CD4-positive, alpha-beta memory T cell (primary cell): ENCODE data around the gene EIF5A2. TPM values are rescaled to one million over a fixed set of nuclear protein-coding genes. Genes with fewer than 3 reads are reported as not detected.

Experiments
- CTCF ChIA-PET: fragments of 350-600 bp; sonication (Branson Sonifier 250); formaldehyde crosslinking; loops from one replicate; lab custom pipeline; 2021; ENCODE audit warnings: inconsistent platforms; ENCODE audit not compliant: partially characterized antibody; lab: Charles Lee
- POLR2A ChIA-PET: fragments of 350-600 bp; sonication (Branson Sonifier 250); formaldehyde crosslinking; loops from one replicate; lab custom pipeline; 2021; ENCODE audit not compliant: partially characterized antibody; lab: Charles Lee
- DNase-seq, 5 donors: peaks; one replicate each; pipeline versions ENCODE4 v3.0.0 to v3.0.0-alpha.2; 2020 to 2022; ENCODE audit warnings: mixed read lengths in 1 of 5
- H3K27ac ChIP-seq: one replicate; pipeline ENCODE4 v1.7.0; 2013; ENCODE audit warnings: low read depth, low read length
- H3K27me3 ChIP-seq: 2 replicates; pipeline ENCODE4 v1.7.0; 2013; ENCODE audit warnings: mild to moderate bottlenecking, low read length, moderate library complexity; ENCODE audit not compliant: insufficient read depth
- H3K36me3 ChIP-seq: 2 replicates; pipeline ENCODE4 v1.7.0; 2013; ENCODE audit warnings: mild to moderate bottlenecking, low read length, moderate library complexity; ENCODE audit not compliant: insufficient read depth
- H3K4me1 ChIP-seq: 2 replicates; pipeline ENCODE4 v1.7.0; 2013; ENCODE audit warnings: mild to moderate bottlenecking, low read length, moderate library complexity; ENCODE audit not compliant: insufficient read depth
- H3K4me3 ChIP-seq, 2 donors: one replicate each; pipeline ENCODE4 v1.7.0; 2013; ENCODE audit warnings: low read length in 2 of 2, mild to moderate bottlenecking in 1 of 2
- H3K9me3 ChIP-seq, 2 donors: one replicate each; pipeline ENCODE4 v1.7.0; 2013; ENCODE audit warnings: low read length in 2 of 2, control low read depth in 1 of 2; ENCODE audit not compliant: control insufficient read depth in 1 of 2
- H3K27ac Mint-ChIP-seq, 7 donors: one replicate each; pipeline ENCODE4 v1.8.0; 2020 to 2021; ENCODE audit warnings: mixed read lengths in 7 of 7, mild to moderate bottlenecking in 6 of 7, inconsistent platforms in 3 of 7, moderate library complexity in 3 of 7
- H3K27me3 Mint-ChIP-seq, 2 donors: one replicate each; pipeline ENCODE4 v1.8.0; 2020 to 2021; ENCODE audit warnings: mixed read lengths in 2 of 2
- H3K36me3 Mint-ChIP-seq, 2 donors: one replicate each; pipeline ENCODE4 v1.8.0; 2020 to 2021; ENCODE audit warnings: mixed read lengths in 2 of 2, inconsistent platforms in 1 of 2, mild to moderate bottlenecking in 1 of 2
- H3K4me1 Mint-ChIP-seq, 4 donors: one replicate each; pipeline ENCODE4 v1.8.0; 2020 to 2021; ENCODE audit warnings: mixed read lengths in 4 of 4, mild to moderate bottlenecking in 1 of 4
- H3K4me3 Mint-ChIP-seq, 8 donors: one replicate each; pipeline ENCODE4 v1.8.0; 2020 to 2021; ENCODE audit warnings: mixed read lengths in 8 of 8, mild to moderate bottlenecking in 7 of 8, moderate library complexity in 6 of 8, inconsistent platforms in 3 of 8
- H3K9me3 Mint-ChIP-seq, 8 donors: one replicate each; pipeline ENCODE4 v1.8.0; 2020 to 2021; ENCODE audit warnings: mixed read lengths in 8 of 8, mild to moderate bottlenecking in 5 of 8, inconsistent platforms in 3 of 8, moderate library complexity in 1 of 8
- intact Hi-C: fragments of 100-400 bp; cut with micrococcal nuclease; formaldehyde crosslinking; loops from one replicate; pipeline ENCODE4 v1.15.1; 2023
- polyA plus RNA-seq, 2 donors: library from polyadenylated mRNA; unstranded; fragments of 300-500 nt; fragmentation: Illumina TruSeq; gene quantifications; one replicate each; pipeline ENCODE4 v1.2.3, GENCODE V29; 2021
- total RNA-seq, 2 experiments: library from RNA; stranded (reverse); gene quantifications; one replicate each; pipeline ENCODE4 v1.2.3, GENCODE V29; 2021

Gene EIF5A2
- total and polyA plus RNA-seq, 4 experiments from 2014 or later: 11.4 to 26.3 (median 13.1) TPM

DNA sequence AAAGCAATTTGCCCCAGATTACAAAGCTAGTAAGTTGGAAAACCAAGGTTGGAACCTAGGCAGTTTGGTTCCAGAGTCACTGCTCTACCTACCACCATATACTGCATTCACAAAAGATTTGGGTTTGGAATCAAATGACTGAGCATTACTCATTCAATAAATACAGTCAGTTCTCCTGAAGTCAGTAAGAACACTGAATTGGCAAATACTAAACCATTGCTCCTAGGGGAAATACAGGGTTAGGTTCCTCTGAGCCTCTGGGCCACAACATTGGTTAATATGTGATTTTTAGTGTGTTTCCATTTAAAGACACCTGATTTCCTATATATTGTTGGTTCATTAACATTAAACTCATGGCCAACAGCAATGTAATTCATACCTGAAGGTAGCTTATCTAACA is 2.1 kb upstream of the EIF5A2 start:
- Mint-ChIP-seq H3K27me3 (no peaks in the 10 kb centered on the region), H3K36me3 (peaks cover 0 to 5% of the 10 kb centered on the region in 2 donors), H3K4me1 (peaks cover 11 to 26% (median 19%) of the 10 kb centered on the region in 4 donors), H3K9me3 (peaks cover 2 to 35% (median 16%) of the 10 kb centered on the region in 8 donors), H3K4me3 (peak overlapping the region in 1 of 8 donors; percentile 17), H3K27ac (peak overlapping the region in 4 of 7 donors; percentile 26 to 86 (median 48))
- DNase-seq: no peak
- no peaks in the 10 kb centered on the region for H3K27me3 ChIP-seq
- no peaks in the 10 kb centered on the region for H3K36me3 ChIP-seq
- intact Hi-C loops: no loop called here
- H3K4me1 ChIP-seq: peaks cover 22% of the 10 kb centered on the region
- H3K4me3 ChIP-seq: no peak overlapping the region
- H3K9me3 ChIP-seq: peaks cover 0 to 22% of the 10 kb centered on the region in 2 donors
- ChIA-PET POLR2A (interaction anchor here (0.8 kb wide), 1 partner anchor 42 kb away, joined by 3 read pairs; no protein-coding TSS in a partner anchor), CTCF (interaction anchor here (1.1 kb wide), 1 partner anchor 61 kb away, joined by 3 read pairs; no protein-coding TSS in a partner anchor)
- no peak overlapping the region for H3K27ac ChIP-seq

DNA sequence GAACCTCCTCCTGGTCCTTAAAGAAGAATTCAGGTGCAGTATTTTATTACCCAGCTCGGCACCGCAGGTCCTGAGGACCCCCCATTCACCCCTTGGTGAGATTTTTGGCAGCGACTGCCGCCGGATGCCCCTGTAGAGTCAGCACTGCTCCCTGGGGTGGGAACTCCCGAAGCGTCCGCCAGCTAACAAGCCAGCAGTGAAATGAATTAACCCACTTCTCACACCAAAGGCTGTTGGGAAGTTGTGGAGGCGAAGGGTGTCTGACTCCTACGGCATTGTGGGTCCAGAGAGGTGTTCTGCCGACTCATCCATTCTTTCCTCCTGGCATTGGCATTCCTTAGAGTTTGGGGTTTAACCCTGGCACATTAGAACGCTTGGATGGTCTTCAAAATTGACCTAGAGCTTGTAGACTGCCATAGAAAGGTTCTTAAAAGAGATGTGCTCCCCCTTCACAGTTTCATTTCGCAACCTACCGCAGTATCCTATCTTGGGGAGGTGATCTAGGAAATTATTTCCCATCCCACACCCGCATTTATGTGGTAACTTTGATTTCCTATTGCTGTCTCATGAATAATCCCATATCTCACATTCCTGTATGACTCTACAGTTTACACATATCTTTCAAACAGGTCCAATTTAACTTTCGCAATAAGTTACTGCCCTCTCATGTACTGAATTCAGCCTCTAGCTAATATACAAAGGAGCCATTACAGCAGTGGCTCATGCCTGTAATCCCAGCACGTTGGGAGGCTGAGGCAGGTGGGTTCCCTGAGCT is 879 bp upstream of the EIF5A2 start:
- H3K27ac Mint-ChIP-seq: peak overlapping the region; percentile 37 to 98 (median 80)
- POLR2A ChIA-PET: interaction anchor here (0.7 to 2.7 kb wide), 5 partner anchors 14 to 1145 kb away, joined by 3 to 60 read pairs (median 5); partner anchors contain the start of genes RPL22L1 and TERC
- peaks cover 22% of the 10 kb centered on the region for H3K4me1 ChIP-seq
- intact Hi-C loops: loop anchor here (2.0 to 10.0 kb wide), 6 partner anchors 552 to 1843 kb away; partner anchors contain the start of genes ECT2, GPR160, MYNN and SEC62
- CTCF ChIA-PET: interaction anchor here (1.1 to 1.8 kb wide), 2 partner anchors 38 to 60 kb away, joined by 3 to 14 read pairs; partner anchors contain the start of gene RPL22L1
- DNase-seq: peak in 4 of 5 donors; percentile 1 to 20 (median 4)
- H3K9me3 ChIP-seq: peaks cover 0 to 22% of the 10 kb centered on the region in 2 donors
- H3K4me3 Mint-ChIP-seq: peak overlapping the region in 7 of 8 donors; percentile 41 to 98 (median 94)
- H3K4me3 ChIP-seq: peak overlapping the region; percentile 19 to 69
- no peaks in the 10 kb centered on the region for H3K27me3 Mint-ChIP-seq
- no peaks in the 10 kb centered on the region for H3K36me3 ChIP-seq
- H3K36me3 Mint-ChIP-seq: peaks cover 0 to 5% of the 10 kb centered on the region in 2 donors
- no peak overlapping the region for H3K27ac ChIP-seq
- peaks cover 2 to 32% (median 16%) of the 10 kb centered on the region in 8 donors for H3K9me3 Mint-ChIP-seq
- peaks cover 11 to 28% (median 19%) of the 10 kb centered on the region in 4 donors for H3K4me1 Mint-ChIP-seq
- H3K27me3 ChIP-seq: no peaks in the 10 kb centered on the region

DNA sequence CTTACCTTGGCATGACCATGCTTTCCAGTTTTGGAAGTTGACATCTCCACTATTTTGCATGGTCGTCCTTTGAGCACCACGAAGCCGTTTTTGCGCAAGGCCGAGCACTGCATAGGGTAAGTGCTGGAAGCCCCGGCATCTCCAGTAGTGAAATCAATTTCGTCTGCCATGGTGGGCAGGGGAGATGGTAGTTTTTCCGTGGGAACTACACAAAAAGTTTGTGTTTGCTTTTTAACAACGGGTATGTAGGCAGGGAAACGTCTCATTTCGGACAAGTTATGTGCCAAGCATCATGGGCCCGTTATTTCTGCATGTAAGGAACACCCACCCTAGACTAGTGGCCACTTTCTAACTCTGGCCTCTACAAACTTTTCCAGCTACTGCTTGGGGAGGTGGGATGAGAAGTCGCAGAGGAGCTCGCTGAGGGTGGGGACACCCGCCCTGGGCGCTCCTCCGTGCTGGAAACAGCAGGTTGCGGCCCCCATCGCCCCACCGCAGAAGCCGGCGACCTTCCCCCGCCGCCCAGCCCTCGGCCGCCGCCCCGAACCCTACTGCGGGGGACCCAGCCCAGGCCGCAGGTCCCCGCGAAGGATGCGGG is 701 bp downstream of the EIF5A2 start:
- H3K9me3 Mint-ChIP-seq: peaks cover 2 to 32% (median 15%) of the 10 kb centered on the region in 8 donors
- H3K4me3 Mint-ChIP-seq: peak overlapping the region; percentile 94 to 98 (median 97)
- POLR2A ChIA-PET: interaction anchor here (0.8 to 2.7 kb wide), 10 partner anchors 12 to 1143 kb away, joined by 3 to 60 read pairs (median 4); partner anchors contain the start of genes ACTRT3, RPL22L1, SKIL and TERC
- H3K27ac Mint-ChIP-seq: peak overlapping the region in 6 of 7 donors; percentile 61 to 97 (median 80)
- H3K27me3 Mint-ChIP-seq: no peaks in the 10 kb centered on the region
- H3K27ac ChIP-seq: peak overlapping the region; percentile 59
- CTCF ChIA-PET: interaction anchor here (1.1 to 1.8 kb wide), 4 partner anchors 14 to 494 kb away, joined by 3 to 14 read pairs (median 6); partner anchors contain the start of gene RPL22L1
- intact Hi-C loops: loop anchor here (1.0 to 10.0 kb wide), 7 partner anchors 37 to 1845 kb away; partner anchors contain the start of genes ECT2, GPR160, MYNN and RPL22L1
- peaks cover 22% of the 10 kb centered on the region for H3K4me1 ChIP-seq
- no peaks in the 10 kb centered on the region for H3K27me3 ChIP-seq
- peaks cover 11 to 28% (median 19%) of the 10 kb centered on the region in 4 donors for H3K4me1 Mint-ChIP-seq
- H3K36me3 ChIP-seq: no peaks in the 10 kb centered on the region
- H3K9me3 ChIP-seq: peaks cover 0 to 22% of the 10 kb centered on the region in 2 donors
- H3K36me3 Mint-ChIP-seq: peaks cover 6 to 8% of the 10 kb centered on the region in 2 donors
- peak in 1 of 5 donors; percentile 6 for DNase-seq
- H3K4me3 ChIP-seq: peak overlapping the region; percentile 59 to 69

DNA sequence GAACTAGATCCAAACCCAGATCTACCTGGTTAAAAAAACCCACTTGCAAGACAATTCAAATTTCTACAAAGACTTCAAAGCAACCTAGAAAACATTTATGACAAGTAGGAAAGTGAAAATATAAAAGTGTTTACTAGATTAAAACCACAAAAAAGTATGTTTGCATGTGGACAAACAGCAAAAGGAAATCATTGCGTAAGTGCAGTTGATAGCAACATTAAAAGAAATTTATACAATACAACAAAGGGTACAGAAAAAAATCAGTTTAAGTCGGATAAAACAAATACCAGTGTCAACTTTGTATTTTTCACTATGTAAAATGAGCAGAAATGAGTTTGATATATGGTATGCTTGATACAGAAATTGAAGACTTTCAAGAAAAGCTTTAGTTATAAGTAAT is 2.6 kb downstream of the EIF5A2 start:
- Histone ChIP-seq H3K4me3 (no peak overlapping the region), H3K9me3 (peaks cover 0 to 21% of the 10 kb centered on the region in 2 donors), H3K27me3 (no peaks in the 10 kb centered on the region), H3K4me1 (peaks cover 22% of the 10 kb centered on the region), H3K27ac (no peak overlapping the region), H3K36me3 (no peaks in the 10 kb centered on the region)
- no peak for DNase-seq
- CTCF ChIA-PET: no interaction called here
- intact Hi-C loops: loop anchor here (5.0 to 10.0 kb wide), 3 partner anchors 549 to 1846 kb away; partner anchors contain the start of genes ECT2, GPR160 and SKIL
- Mint-ChIP-seq H3K9me3 (peaks cover 2 to 20% (median 14%) of the 10 kb centered on the region in 8 donors), H3K27me3 (no peaks in the 10 kb centered on the region), H3K36me3 (peaks cover 10 to 19% of the 10 kb centered on the region in 2 donors), H3K4me1 (peaks cover 12 to 28% (median 20%) of the 10 kb centered on the region in 4 donors), H3K27ac (no peak overlapping the region), H3K4me3 (peak overlapping the region in 1 of 8 donors; percentile 20)
- POLR2A ChIA-PET: no interaction called here

DNA sequence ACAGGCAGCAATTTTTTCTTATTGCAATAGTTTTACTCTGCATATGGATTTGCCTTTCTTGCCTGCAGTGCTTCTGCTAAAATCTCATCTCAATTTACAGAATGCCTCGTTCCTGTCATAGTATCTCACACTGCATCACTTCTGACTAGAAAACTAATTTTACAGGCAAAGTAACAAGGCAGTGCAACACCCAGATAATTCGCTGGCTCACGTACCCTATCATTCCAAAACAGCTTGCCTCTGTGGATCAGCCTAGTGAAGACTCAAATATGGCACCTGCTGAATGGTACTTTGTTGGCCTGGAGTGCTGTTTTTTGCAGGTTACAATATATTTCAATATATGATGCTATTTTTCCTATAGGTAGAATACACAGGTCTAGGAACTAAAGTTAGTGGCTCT is 5.3 kb downstream of the EIF5A2 start:
- Mint-ChIP-seq H3K9me3 (peaks cover 0 to under 1% (median 0%) of the 10 kb centered on the region in 8 donors), H3K36me3 (peaks cover 12 to 35% of the 10 kb centered on the region in 2 donors), H3K27me3 (no peaks in the 10 kb centered on the region), H3K27ac (no peak overlapping the region), H3K4me1 (peaks cover 10 to 20% (median 15%) of the 10 kb centered on the region in 4 donors), H3K4me3 (no peak overlapping the region)
- Histone ChIP-seq H3K4me3 (no peak overlapping the region), H3K4me1 (peaks cover 22% of the 10 kb centered on the region), H3K27ac (no peak overlapping the region), H3K36me3 (no peaks in the 10 kb centered on the region), H3K9me3 (no peaks in the 10 kb centered on the region), H3K27me3 (no peaks in the 10 kb centered on the region)
- ChIA-PET CTCF (interaction anchor here (0.7 kb wide), 1 partner anchor 22 kb away, joined by 3 read pairs; no protein-coding TSS in a partner anchor), POLR2A (no interaction called here)
- intact Hi-C loops: loop anchor here (10.0 kb wide), 1 partner anchor 868 kb away; the partner anchor contains the start of gene GPR160
- no peak for DNase-seq

DNA sequence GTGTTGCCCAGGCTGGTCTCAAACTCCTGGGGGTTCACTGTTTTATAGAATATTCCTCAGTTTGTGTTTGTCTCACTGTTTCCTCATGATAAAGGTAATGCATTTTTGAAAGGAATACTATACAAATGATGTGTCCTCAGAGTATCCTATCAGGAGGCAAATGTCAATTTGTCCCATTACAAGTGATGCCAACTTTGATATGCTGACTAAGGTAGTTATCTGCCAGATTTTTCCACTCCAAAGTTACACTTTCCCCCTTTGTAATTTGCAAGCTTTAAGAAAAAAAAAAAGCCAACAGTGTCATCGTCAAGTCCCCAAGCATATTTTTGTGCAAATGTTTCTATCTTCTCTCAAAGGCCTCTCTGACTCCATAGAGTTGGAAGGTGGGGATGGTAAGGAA is 9.0 kb downstream of the EIF5A2 start:
- intact Hi-C loops: no loop called here
- Mint-ChIP-seq H3K27ac (no peak overlapping the region), H3K4me3 (no peak overlapping the region), H3K4me1 (peaks cover 0 to 2% (median under 1%) of the 10 kb centered on the region in 4 donors), H3K9me3 (peaks cover 0 to 7% (median 0%) of the 10 kb centered on the region in 8 donors), H3K27me3 (no peaks in the 10 kb centered on the region), H3K36me3 (peaks cover 20 to 57% of the 10 kb centered on the region in 2 donors)
- H3K4me1 ChIP-seq: no peaks in the 10 kb centered on the region
- POLR2A ChIA-PET: no interaction called here
- DNase-seq: no peak
- H3K36me3 ChIP-seq: no peaks in the 10 kb centered on the region
- no peaks in the 10 kb centered on the region for H3K9me3 ChIP-seq
- CTCF ChIA-PET: interaction anchor here (0.7 kb wide), 1 partner anchor 1103 kb away, joined by 3 read pairs; no protein-coding TSS in a partner anchor
- H3K4me3 ChIP-seq: no peak overlapping the region
- H3K27me3 ChIP-seq: no peaks in the 10 kb centered on the region
- H3K27ac ChIP-seq: no peak overlapping the region
